Gastrocnemius medialis (tissue), 4 donors: ENCODE results near the gene UCN3. TPM values are rescaled to one million over a fixed set of nuclear protein-coding genes. Genes with fewer than 3 reads are reported as not detected.
A peak's percentile ranks its signal among the peaks of the same experiment; 100 is the strongest.

ENCODE experiments used
- ATAC-seq, 2 donors: fragments of 150-250 bp; one replicate each; pipeline ENCODE4 v1.9.1; 2016
- DNase-seq, 2 donors: peaks; one replicate each; pipeline ENCODE4 v3.0.0-alpha.2; 2019
- H3K27ac ChIP-seq, 4 donors: fragments of 200-600 bp; sonication (generic); 1 replicate in 1 of 4; 2 replicates in 3 of 4; pipeline ENCODE4 v1.5.1; 2016 to 2018; ENCODE audit warnings: mild to moderate bottlenecking in 2 of 4, moderate library complexity in 1 of 4
- H3K27me3 ChIP-seq, 3 donors: fragments of 200-600 bp; sonication (generic) in 2 of 3; 1 replicate in 1 of 3; 2 replicates in 2 of 3; pipeline versions ENCODE4 v1.5.1 to v1.6.0; 2016 to 2019; ENCODE audit warnings: mild to moderate bottlenecking in 1 of 3, moderate library complexity in 1 of 3
- H3K36me3 ChIP-seq, 2 donors: fragments of 200-600 bp; sonication (generic) in 1 of 2; one replicate each; pipeline ENCODE4 v1.5.1; 2017 to 2018
- H3K4me1 ChIP-seq, 2 donors: fragments of 200-600 bp; sonication (generic) in 1 of 2; one replicate each; pipeline ENCODE4 v1.5.1; 2016 to 2017; ENCODE audit warnings: mild to moderate bottlenecking in 2 of 2
- H3K4me3 ChIP-seq, 4 donors: fragments of 200-600 bp; sonication (generic) in 3 of 4; 1 replicate in 1 of 4; 2 replicates in 3 of 4; pipeline ENCODE4 v1.5.1; 2016 to 2019; ENCODE audit warnings: mild to moderate bottlenecking in 2 of 4
- H3K9me3 ChIP-seq, 3 donors: fragments of 200-600 bp; sonication (generic) in 2 of 3; 1 replicate in 1 of 3; 2 replicates in 2 of 3; pipeline ENCODE4 v1.5.1; 2016 to 2019
- POLR2A ChIP-seq, 2 donors: fragments of 450-650 bp; IDR thresholded peaks; one replicate each; pipeline ENCODE4 v1.6.1; 2017; ENCODE audit warnings: antibody characterized with exemption in 2 of 2, mild to moderate bottlenecking in 2 of 2, moderate library complexity in 2 of 2
- in situ Hi-C, 4 donors: fragments of 200-750 bp; cut with MboI; loops; one replicate each; pipeline versions ENCODE4 v1.15.0 to v1.8.0; 2017; ENCODE audit warnings: low sequenced_read_pairs in 4 of 4
- intact Hi-C: fragments of 100-400 bp; cut with DNase I; formaldehyde crosslinking; loops from one replicate; pipeline ENCODE4 v1.15.1; 2023; ENCODE audit warnings: low total_unique reads
- total RNA-seq, 4 donors: library from RNA; depleted of rRNA; stranded (reverse); fragments of >200 nt; gene quantifications; one replicate each; pipeline versions ENCODE4 v1.1.0 to v1.2.3, GENCODE V29; 2016
- TF ChIP-seq, protein P1 (sequence below), 5 experiments: fragments of 450-650 bp in 3 of 5; fragments of 200-600 bp in 2 of 5; sonication (generic) in 2 of 5; IDR thresholded peaks in 4 of 5; conservative IDR thresholded peaks in 1 of 5; 1 replicate in 4 of 5; 2 replicates in 1 of 5; pipeline ENCODE4 v1.5.1; 2016 to 2019; ENCODE audit warnings: antibody characterized with exemption in 5 of 5, mild to moderate bottlenecking in 3 of 5, moderate library complexity in 3 of 5

UCN3 gene
- total RNA-seq, 4 donors from 2014 or later = not detected

DNA sequence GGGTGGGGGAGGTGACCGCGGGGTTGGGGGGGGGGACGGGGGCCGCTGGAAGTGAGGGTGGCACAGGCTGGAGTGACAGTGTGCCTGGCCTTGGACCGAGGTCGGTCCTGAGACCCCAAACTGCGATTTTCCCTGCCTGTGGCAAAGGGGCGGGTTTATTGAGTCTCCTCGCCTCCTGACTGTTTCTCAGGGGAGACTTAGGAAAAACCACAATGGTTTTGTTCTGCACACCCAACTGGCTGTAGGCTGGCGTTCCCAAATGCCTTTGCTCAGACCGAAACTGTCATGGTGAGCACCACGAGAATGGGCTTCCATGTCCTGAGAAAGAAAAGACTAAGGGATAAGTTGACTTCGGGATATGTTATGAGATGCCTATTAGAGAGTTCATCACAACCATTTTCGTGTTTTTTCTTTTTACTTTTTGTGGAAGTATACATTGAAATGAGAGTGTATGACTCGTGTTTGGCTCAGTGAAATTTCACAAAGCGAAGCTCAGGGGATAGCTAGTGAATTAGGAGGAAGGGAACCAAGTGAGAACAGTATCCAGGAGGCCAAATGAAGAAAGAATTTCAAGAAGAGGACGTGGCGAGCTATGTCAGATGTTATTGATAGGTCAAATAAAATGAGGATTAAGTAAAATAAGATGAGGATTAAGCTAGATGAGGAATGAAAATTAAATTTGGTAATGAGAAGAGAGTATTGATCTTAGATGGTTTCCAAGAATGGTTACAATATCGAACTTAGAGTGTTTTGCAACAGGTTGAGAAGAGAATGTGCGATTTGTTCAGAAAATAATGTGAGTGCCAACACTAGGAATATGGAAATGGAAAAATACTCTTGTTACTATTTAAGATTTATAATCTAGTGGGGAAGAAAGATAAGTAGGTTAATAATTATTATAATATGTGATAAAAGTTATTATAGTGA lies 48.5 kb downstream of the UCN3 start:
- peaks cover 37 to 40% of the 10 kb centered on the region in 2 donors for H3K4me1 ChIP-seq
- H3K27me3 ChIP-seq = no peaks in the 10 kb centered on the region

DNA sequence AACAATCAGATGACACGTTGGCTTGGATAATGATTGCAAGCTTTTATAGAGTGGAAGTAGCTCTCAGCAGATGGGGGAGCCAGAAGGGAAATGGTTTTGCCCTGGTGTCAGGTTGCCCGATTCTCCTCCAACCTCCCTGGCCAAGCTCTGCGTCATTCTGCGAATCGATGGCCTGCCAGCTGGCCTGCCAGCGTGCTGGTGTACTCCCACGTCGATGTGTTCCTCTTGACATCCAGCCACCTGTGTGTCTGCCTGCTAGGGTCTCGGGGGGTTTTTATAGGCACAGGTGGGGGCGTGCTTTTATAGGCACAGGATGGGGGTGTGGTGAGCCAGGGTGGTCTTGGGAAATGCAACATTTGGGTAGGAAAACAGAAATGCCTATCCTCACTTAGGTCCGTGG lies 52.2 kb downstream of the UCN3 start:
- peak overlapping the region in 2 of 4 donors; percentile 4 to 12 for H3K4me3 ChIP-seq
- no peaks in the 10 kb centered on the region for H3K27me3 ChIP-seq
- intact Hi-C loops (no loop called here), in situ Hi-C loops (no loop called here)
- peak overlapping the region; percentile 78 to 86 (median 84) for H3K27ac ChIP-seq
- peaks cover 38 to 42% of the 10 kb centered on the region in 2 donors for H3K4me1 ChIP-seq
- TF ChIP-seq, protein P1, sequence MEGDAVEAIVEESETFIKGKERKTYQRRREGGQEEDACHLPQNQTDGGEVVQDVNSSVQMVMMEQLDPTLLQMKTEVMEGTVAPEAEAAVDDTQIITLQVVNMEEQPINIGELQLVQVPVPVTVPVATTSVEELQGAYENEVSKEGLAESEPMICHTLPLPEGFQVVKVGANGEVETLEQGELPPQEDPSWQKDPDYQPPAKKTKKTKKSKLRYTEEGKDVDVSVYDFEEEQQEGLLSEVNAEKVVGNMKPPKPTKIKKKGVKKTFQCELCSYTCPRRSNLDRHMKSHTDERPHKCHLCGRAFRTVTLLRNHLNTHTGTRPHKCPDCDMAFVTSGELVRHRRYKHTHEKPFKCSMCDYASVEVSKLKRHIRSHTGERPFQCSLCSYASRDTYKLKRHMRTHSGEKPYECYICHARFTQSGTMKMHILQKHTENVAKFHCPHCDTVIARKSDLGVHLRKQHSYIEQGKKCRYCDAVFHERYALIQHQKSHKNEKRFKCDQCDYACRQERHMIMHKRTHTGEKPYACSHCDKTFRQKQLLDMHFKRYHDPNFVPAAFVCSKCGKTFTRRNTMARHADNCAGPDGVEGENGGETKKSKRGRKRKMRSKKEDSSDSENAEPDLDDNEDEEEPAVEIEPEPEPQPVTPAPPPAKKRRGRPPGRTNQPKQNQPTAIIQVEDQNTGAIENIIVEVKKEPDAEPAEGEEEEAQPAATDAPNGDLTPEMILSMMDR (IDR thresholded peaks at IDR 0.05 in 4 of 5, conservative IDR thresholded peaks at IDR 0.05 in 1 of 5) = no peak
- no peak for TF ChIP-seq POLR2A (IDR thresholded peaks at IDR 0.05)
- no peaks in the 10 kb centered on the region for H3K9me3 ChIP-seq
- H3K36me3 ChIP-seq = no peaks in the 10 kb centered on the region
- ATAC-seq = peak; percentile 64 to 77
- DNase-seq = peak; percentile 74 to 91

More for the DNA sequence above, 48.5 kb downstream of the UCN3 start:
- no peaks in the 10 kb centered on the region for H3K36me3 ChIP-seq
- DNase-seq = peak in 1 of 2 donors; percentile 16
- intact Hi-C loops = loop anchor here (2.0 kb wide), 1 partner anchor 34 kb away; no protein-coding TSS in a partner anchor
- peak; percentile 31 to 37 for ATAC-seq
- TF ChIP-seq POLR2A (IDR thresholded peaks at IDR 0.05) = no peak
- TF ChIP-seq, protein P1 (IDR thresholded peaks at IDR 0.05 in 4 of 5, conservative IDR thresholded peaks at IDR 0.05 in 1 of 5) = no peak
- peak overlapping the region; percentile 87 to 97 (median 94) for H3K27ac ChIP-seq
- in situ Hi-C loops = no loop called here
- H3K4me3 ChIP-seq = peak overlapping the region; percentile 74 to 89 (median 88)
- no peaks in the 10 kb centered on the region for H3K9me3 ChIP-seq

DNA sequence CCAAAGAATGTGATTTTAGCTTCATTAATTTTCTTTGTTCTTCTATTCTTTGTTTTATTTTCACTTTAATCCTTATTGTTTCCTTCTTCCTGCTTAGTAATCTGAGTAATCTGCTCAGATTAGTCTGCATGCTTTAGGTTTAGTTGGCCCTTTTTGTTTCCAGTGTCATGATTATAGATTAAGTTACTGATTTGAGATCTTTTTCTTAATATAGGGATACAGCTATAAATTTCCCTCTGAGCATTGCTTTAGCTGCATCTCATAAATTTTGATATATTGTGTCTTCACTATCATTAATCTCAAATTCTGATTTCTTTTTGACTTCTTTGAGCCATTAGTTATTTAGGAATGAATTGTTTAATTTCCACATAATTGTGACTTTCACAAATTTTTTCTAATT lies 53.8 kb downstream of the UCN3 start:
- peaks cover 36% of the 10 kb centered on the region in 2 donors for H3K4me1 ChIP-seq
- H3K4me3 ChIP-seq = no peak overlapping the region
- H3K9me3 ChIP-seq = no peaks in the 10 kb centered on the region
- TF ChIP-seq, protein P1 (IDR thresholded peaks at IDR 0.05 in 4 of 5, conservative IDR thresholded peaks at IDR 0.05 in 1 of 5) = no peak
- no peak for TF ChIP-seq POLR2A (IDR thresholded peaks at IDR 0.05)
- in situ Hi-C loops (no loop called here), intact Hi-C loops (no loop called here)
- H3K36me3 ChIP-seq = no peaks in the 10 kb centered on the region
- DNase-seq (no peak), ATAC-seq (no peak)
- H3K27ac ChIP-seq = no peak overlapping the region
- no peaks in the 10 kb centered on the region for H3K27me3 ChIP-seq

DNA sequence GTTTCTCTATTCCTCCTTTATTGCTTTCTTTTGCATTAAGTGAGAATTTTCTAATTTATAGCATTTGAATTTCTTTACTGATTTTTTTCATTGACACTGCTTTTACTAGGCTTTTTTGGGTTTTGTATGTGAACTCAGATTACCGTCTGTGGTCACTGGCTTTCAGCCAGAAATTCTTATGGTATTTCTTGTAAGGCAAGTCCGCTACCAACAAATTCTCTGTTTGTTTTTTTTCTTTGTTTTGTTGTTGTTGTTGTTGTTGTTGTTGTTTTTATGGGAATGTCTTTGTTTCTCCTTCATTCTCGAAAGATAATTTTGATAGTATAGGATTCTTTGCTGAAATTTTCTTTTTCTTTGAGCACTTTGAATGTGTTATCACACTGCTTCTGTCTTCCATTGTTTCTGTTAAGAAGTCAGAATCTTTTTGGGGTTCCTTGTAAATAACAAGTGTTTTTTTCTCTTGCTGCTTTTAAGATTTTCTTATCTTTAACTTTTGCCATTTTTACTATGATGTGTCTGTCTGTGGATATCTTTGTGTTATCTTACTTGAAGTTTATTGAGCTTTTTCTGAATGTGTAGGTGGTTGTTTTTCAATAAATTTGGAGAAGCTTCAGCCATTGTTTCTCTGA lies 54.8 kb downstream of the UCN3 start:
- intact Hi-C loops (no loop called here), in situ Hi-C loops (no loop called here)
- Histone ChIP-seq H3K4me3 (no peak overlapping the region), H3K36me3 (no peaks in the 10 kb centered on the region), H3K4me1 (peaks cover 26 to 27% of the 10 kb centered on the region in 2 donors), H3K27me3 (no peaks in the 10 kb centered on the region), H3K27ac (no peak overlapping the region), H3K9me3 (no peaks in the 10 kb centered on the region)
- TF ChIP-seq POLR2A (IDR thresholded peaks at IDR 0.05) = no peak
- TF ChIP-seq, protein P1 (IDR thresholded peaks at IDR 0.05 in 4 of 5, conservative IDR thresholded peaks at IDR 0.05 in 1 of 5) = no peak
- ATAC-seq = no peak
- no peak for DNase-seq
